HepG2 (cell line): ENCODE data around the gene ACER2.

Experiments
- CHD2 ChIP-seq: IDR thresholded peaks from 2 replicates; pipeline ENCODE4 v1.6.1; 2011; ENCODE audit warnings: low read depth, low read length, improper control_type of control experiment
- GLI4 ChIP-seq: sonication (generic); formaldehyde crosslinking; IDR thresholded peaks from 2 replicates; pipeline ENCODE4 v1.5.1; 2020; ENCODE audit warnings: missing genetic modification reagents, mild to moderate bottlenecking, moderate library complexity, borderline replicate concordance
- JUN ChIP-seq: sonication (generic); formaldehyde crosslinking; IDR thresholded peaks from 2 replicates; pipeline ENCODE4 v1.4.0; 2020; ENCODE audit warnings: mild to moderate bottlenecking, missing genetic modification reagents
- POLR2AphosphoS5 ChIP-seq: IDR thresholded peaks from 2 replicates; pipeline ENCODE4 v1.6.1; 2012; ENCODE audit warnings: low read depth, low read length
- SUZ12 ChIP-seq: fragments of 150-350 bp; IDR thresholded peaks from 2 replicates; pipeline ENCODE4 v1.6.1; 2014; ENCODE audit warnings: low read depth, low read length
- TCF7L2 ChIP-seq: IDR thresholded peaks from 2 replicates; pipeline ENCODE4 v1.6.1; 2011; ENCODE audit warnings: mild to moderate bottlenecking, low read depth, low read length, moderate library complexity
- ZBTB1 ChIP-seq: sonication (generic); formaldehyde crosslinking; IDR thresholded peaks from 2 replicates; pipeline ENCODE4 v1.4.0; 2020; ENCODE audit warnings: missing genetic modification reagents, borderline replicate concordance
- ZNF24 ChIP-seq: fragments of 450-650 bp; IDR thresholded peaks from 2 replicates; pipeline ENCODE4 v1.6.1; 2017; ENCODE audit warnings: antibody characterized with exemption, mild to moderate bottlenecking
- ZNF703 ChIP-seq: sonication (generic); formaldehyde crosslinking; IDR thresholded peaks from 2 replicates; pipeline ENCODE4 v1.5.1; 2020; ENCODE audit warnings: missing genetic modification reagents, mild to moderate bottlenecking, moderate library complexity, borderline replicate concordance
- TF ChIP-seq, protein P1 (sequence below): sonication (generic); formaldehyde crosslinking; IDR thresholded peaks from 2 replicates; pipeline ENCODE4 v1.5.0; 2020; ENCODE audit warnings: mild to moderate bottlenecking, missing genetic modification reagents, moderate library complexity
- TF ChIP-seq, protein P2 (sequence below): sonication (generic); formaldehyde crosslinking; IDR thresholded peaks from 2 replicates; pipeline ENCODE4 v1.4.0; 2020; ENCODE audit warnings: mild to moderate bottlenecking, missing genetic modification reagents
- TF ChIP-seq, protein P3 (sequence below): sonication (generic); formaldehyde crosslinking; IDR thresholded peaks from 2 replicates; pipeline ENCODE4 v1.4.0; 2020; ENCODE audit warnings: missing genetic modification reagents
- TF ChIP-seq, protein P4 (sequence below): sonication (generic); formaldehyde crosslinking; IDR thresholded peaks from 2 replicates; pipeline ENCODE4 v1.8.0; 2022; ENCODE audit warnings: missing genetic modification reagents, mild to moderate bottlenecking, moderate library complexity, borderline replicate concordance
- TF ChIP-seq, protein P5 (sequence below): sonication (generic); formaldehyde crosslinking; IDR thresholded peaks from 2 replicates; pipeline ENCODE4 v1.4.0; 2020; ENCODE audit warnings: missing genetic modification reagents

DNA sequence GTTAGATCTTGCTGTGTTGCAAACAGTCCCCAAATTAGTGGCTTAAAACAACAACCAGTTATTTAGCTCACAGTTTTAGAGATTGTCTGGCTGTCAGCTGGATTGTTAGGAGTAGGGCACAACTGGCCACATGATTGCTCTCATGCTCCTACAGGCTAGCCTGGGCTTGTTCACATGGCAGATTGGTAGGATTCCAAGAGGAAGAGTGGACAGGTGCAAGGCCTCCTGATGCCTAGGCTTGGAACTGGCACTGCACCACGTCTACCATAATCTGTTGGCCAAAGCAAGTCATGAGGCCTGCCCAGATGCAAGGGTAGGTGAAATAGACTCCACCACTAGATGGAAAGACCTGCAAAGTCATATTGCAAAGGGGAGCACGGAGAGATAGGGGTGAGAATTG lies 76.4 kb downstream of the ACER2 start:
- TF ChIP-seq SUZ12 (no peak), ZBTB1 (CRISPR knock-in tag) (no peak), JUN (CRISPR knock-in tag) (no peak), ZNF24 (no peak), CHD2 (no peak), ZNF703 (CRISPR knock-in tag) (no peak), POLR2AphosphoS5 (no peak), TCF7L2 (no peak), GLI4 (CRISPR knock-in tag) (no peak)
- TF ChIP-seq, protein P1, sequence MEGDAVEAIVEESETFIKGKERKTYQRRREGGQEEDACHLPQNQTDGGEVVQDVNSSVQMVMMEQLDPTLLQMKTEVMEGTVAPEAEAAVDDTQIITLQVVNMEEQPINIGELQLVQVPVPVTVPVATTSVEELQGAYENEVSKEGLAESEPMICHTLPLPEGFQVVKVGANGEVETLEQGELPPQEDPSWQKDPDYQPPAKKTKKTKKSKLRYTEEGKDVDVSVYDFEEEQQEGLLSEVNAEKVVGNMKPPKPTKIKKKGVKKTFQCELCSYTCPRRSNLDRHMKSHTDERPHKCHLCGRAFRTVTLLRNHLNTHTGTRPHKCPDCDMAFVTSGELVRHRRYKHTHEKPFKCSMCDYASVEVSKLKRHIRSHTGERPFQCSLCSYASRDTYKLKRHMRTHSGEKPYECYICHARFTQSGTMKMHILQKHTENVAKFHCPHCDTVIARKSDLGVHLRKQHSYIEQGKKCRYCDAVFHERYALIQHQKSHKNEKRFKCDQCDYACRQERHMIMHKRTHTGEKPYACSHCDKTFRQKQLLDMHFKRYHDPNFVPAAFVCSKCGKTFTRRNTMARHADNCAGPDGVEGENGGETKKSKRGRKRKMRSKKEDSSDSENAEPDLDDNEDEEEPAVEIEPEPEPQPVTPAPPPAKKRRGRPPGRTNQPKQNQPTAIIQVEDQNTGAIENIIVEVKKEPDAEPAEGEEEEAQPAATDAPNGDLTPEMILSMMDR (CRISPR knock-in tag), result no peak
- TF ChIP-seq, protein P2, sequence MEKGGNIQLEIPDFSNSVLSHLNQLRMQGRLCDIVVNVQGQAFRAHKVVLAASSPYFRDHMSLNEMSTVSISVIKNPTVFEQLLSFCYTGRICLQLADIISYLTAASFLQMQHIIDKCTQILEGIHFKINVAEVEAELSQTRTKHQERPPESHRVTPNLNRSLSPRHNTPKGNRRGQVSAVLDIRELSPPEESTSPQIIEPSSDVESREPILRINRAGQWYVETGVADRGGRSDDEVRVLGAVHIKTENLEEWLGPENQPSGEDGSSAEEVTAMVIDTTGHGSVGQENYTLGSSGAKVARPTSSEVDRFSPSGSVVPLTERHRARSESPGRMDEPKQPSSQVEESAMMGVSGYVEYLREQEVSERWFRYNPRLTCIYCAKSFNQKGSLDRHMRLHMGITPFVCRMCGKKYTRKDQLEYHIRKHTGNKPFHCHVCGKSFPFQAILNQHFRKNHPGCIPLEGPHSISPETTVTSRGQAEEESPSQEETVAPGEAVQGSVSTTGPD (CRISPR knock-in tag), result no peak
- TF ChIP-seq, protein P3, sequence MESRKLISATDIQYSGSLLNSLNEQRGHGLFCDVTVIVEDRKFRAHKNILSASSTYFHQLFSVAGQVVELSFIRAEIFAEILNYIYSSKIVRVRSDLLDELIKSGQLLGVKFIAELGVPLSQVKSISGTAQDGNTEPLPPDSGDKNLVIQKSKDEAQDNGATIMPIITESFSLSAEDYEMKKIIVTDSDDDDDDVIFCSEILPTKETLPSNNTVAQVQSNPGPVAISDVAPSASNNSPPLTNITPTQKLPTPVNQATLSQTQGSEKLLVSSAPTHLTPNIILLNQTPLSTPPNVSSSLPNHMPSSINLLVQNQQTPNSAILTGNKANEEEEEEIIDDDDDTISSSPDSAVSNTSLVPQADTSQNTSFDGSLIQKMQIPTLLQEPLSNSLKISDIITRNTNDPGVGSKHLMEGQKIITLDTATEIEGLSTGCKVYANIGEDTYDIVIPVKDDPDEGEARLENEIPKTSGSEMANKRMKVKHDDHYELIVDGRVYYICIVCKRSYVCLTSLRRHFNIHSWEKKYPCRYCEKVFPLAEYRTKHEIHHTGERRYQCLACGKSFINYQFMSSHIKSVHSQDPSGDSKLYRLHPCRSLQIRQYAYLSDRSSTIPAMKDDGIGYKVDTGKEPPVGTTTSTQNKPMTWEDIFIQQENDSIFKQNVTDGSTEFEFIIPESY, result no peak
- TF ChIP-seq, protein P4, sequence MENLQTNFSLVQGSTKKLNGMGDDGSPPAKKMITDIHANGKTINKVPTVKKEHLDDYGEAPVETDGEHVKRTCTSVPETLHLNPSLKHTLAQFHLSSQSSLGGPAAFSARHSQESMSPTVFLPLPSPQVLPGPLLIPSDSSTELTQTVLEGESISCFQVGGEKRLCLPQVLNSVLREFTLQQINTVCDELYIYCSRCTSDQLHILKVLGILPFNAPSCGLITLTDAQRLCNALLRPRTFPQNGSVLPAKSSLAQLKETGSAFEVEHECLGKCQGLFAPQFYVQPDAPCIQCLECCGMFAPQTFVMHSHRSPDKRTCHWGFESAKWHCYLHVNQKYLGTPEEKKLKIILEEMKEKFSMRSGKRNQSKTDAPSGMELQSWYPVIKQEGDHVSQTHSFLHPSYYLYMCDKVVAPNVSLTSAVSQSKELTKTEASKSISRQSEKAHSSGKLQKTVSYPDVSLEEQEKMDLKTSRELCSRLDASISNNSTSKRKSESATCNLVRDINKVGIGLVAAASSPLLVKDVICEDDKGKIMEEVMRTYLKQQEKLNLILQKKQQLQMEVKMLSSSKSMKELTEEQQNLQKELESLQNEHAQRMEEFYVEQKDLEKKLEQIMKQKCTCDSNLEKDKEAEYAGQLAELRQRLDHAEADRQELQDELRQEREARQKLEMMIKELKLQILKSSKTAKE, result no peak
- TF ChIP-seq, protein P5, sequence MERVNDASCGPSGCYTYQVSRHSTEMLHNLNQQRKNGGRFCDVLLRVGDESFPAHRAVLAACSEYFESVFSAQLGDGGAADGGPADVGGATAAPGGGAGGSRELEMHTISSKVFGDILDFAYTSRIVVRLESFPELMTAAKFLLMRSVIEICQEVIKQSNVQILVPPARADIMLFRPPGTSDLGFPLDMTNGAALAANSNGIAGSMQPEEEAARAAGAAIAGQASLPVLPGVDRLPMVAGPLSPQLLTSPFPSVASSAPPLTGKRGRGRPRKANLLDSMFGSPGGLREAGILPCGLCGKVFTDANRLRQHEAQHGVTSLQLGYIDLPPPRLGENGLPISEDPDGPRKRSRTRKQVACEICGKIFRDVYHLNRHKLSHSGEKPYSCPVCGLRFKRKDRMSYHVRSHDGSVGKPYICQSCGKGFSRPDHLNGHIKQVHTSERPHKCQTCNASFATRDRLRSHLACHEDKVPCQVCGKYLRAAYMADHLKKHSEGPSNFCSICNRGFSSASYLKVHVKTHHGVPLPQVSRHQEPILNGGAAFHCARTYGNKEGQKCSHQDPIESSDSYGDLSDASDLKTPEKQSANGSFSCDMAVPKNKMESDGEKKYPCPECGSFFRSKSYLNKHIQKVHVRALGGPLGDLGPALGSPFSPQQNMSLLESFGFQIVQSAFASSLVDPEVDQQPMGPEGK (CRISPR knock-in tag), result no peak
